Endothelial cell of umbilical vein (primary cell): ENCODE measurements around the gene HDLBP. TPM values are rescaled to one million over a fixed set of nuclear protein-coding genes. Genes with fewer than 3 reads are reported as not detected.

Experiments
- BruUV-seq: library from RNA; stranded (reverse); fragments of 400-500 nt; replicated peaks from 2 replicates; lab custom pipeline; 2021; lab: Mats Ljungman, UMichigan
- CTCF ChIA-PET: fragments of 300-600, 350-600 bp; sonication (Branson Sonifier 250); formaldehyde crosslinking; loops from one replicate; lab custom pipeline; 2021; ENCODE audit warnings: antibody characterized with exemption, inconsistent platforms; lab: Charles Lee
- POLR2A ChIA-PET: fragments of 300-600, 350-600 bp; sonication (Branson Sonifier 250); formaldehyde crosslinking; loops from one replicate; lab custom pipeline; 2021; ENCODE audit warnings: antibody characterized with exemption, inconsistent platforms; lab: Charles Lee
- DNase-seq: peaks from one replicate; pipeline ENCODE4 v3.0.0-alpha.2; 2011; ENCODE audit warnings: low read depth, low spot score
- FAIRE-seq: peaks from 2 replicates; lab custom pipeline; 2011; peaks lifted over from hg19 to GRCh38; lab: Jason Lieb, UNC
- H2AFZ ChIP-seq: 2 replicates; pipeline ENCODE4 v1.6.0; 2012; ENCODE audit warnings: low read depth, low read length, control low read depth, inconsistent platforms
- H3K27ac ChIP-seq: 2 replicates; pipeline ENCODE4 v1.5.1; 2011; ENCODE audit warnings: low read depth, mild to moderate bottlenecking, control low read depth, low read length, moderate library complexity; ENCODE audit not compliant: insufficient read depth
- H3K27me3 ChIP-seq, 2 experiments: 2 replicates each; pipeline versions ENCODE4 v1.6.0 to v1.6.1; 2011; ENCODE audit warnings: low read length in 2 of 2, mixed read lengths in 1 of 2; ENCODE audit not compliant: control insufficient read depth in 2 of 2, insufficient read depth in 2 of 2
- H3K36me3 ChIP-seq, 2 experiments: 2 replicates in 1 of 2; 3 replicates in 1 of 2; pipeline ENCODE4 v1.5.1; 2011; ENCODE audit warnings: low read length in 2 of 2, mild to moderate bottlenecking in 1 of 2, moderate library complexity in 1 of 2; ENCODE audit not compliant: control insufficient read depth in 2 of 2, insufficient read depth in 2 of 2; ENCODE audit errors: extremely low read depth in 1 of 2
- H3K4me1 ChIP-seq: 3 replicates; pipeline ENCODE4 v1.5.1; 2011; ENCODE audit warnings: mild to moderate bottlenecking, low read length; ENCODE audit not compliant: control insufficient read depth, insufficient read depth; ENCODE audit errors: extremely low read depth
- H3K4me2 ChIP-seq: 2 replicates; pipeline ENCODE4 v1.6.1; 2011; ENCODE audit warnings: low read length, control low read depth, mixed read lengths; ENCODE audit not compliant: insufficient read depth
- H3K4me3 ChIP-seq, 3 experiments: fragments of 200-600 bp in 1 of 3; sonication (generic), shearing (Covaris generic) in 1 of 3; replicated peaks in 1 of 3; 2 replicates each; pipeline ENCODE4 v1.5.1; 2011 to 2016; ENCODE audit warnings: control low read depth in 3 of 3, low read length in 3 of 3, mild to moderate bottlenecking in 2 of 3, inconsistent platforms in 1 of 3, low read depth in 1 of 3, moderate library complexity in 1 of 3; ENCODE audit not compliant: insufficient read depth in 1 of 3
- H3K79me2 ChIP-seq: 2 replicates; pipeline ENCODE4 v1.6.0; 2012; ENCODE audit warnings: low read length, inconsistent platforms; ENCODE audit not compliant: control insufficient read depth, insufficient read depth
- H3K9ac ChIP-seq: replicated peaks from 2 replicates; pipeline ENCODE3; 2011; ENCODE audit warnings: low read length, control low read depth; ENCODE audit not compliant: insufficient read depth; ENCODE audit errors: extremely low read depth
- H3K9me1 ChIP-seq: replicated peaks from 3 replicates; pipeline ENCODE4 v1.6.0; 2011; ENCODE audit warnings: mild to moderate bottlenecking, low read length; ENCODE audit not compliant: control insufficient read depth, insufficient read depth; ENCODE audit errors: extremely low read depth
- H3K9me3 ChIP-seq: replicated peaks from 2 replicates; pipeline ENCODE4 v1.5.1; 2012; ENCODE audit warnings: low read length, inconsistent platforms; ENCODE audit not compliant: control insufficient read depth, insufficient read depth
- H4K20me1 ChIP-seq: replicated peaks from 2 replicates; pipeline ENCODE3; 2011; ENCODE audit warnings: mild to moderate bottlenecking, low read length; ENCODE audit not compliant: control insufficient read depth, insufficient read depth; ENCODE audit errors: extremely low read depth
- EZH2 ChIP-seq: IDR thresholded peaks from 2 replicates; pipeline ENCODE4 v1.6.1; 2012; ENCODE audit warnings: borderline replicate concordance, low read depth, mild to moderate bottlenecking, moderate library complexity, low read length, inconsistent platforms; ENCODE audit not compliant: severe bottlenecking
- FOS ChIP-seq: IDR thresholded peaks from 2 replicates; pipeline ENCODE4 v1.6.1; 2011; ENCODE audit warnings: mild to moderate bottlenecking, low read length, moderate library complexity, borderline replicate concordance; ENCODE audit not compliant: insufficient read depth
- GATA2 ChIP-seq: IDR thresholded peaks from 2 replicates; pipeline ENCODE4 v1.7.0; 2011; ENCODE audit warnings: low read depth, mild to moderate bottlenecking, moderate library complexity, mixed read lengths, low read length; ENCODE audit not compliant: insufficient read length, insufficient read depth
- JUN ChIP-seq: IDR thresholded peaks from 2 replicates; pipeline ENCODE4 v1.6.1; 2011; ENCODE audit warnings: borderline replicate concordance, low read depth; ENCODE audit not compliant: insufficient read length, insufficient read depth
- MYC ChIP-seq: IDR thresholded peaks from one replicate; pipeline ENCODE4 v1.6.1; 2011; ENCODE audit warnings: mild to moderate bottlenecking, low read depth, low read length
- POLR2A ChIP-seq: IDR thresholded peaks from 2 replicates; pipeline ENCODE4 v1.6.1; 2012; ENCODE audit warnings: low read depth, mild to moderate bottlenecking, control low read depth, low read length
- POLR2AphosphoS5 ChIP-seq: IDR thresholded peaks from 2 replicates; pipeline ENCODE4 v1.6.1; 2012; ENCODE audit warnings: low read depth, mild to moderate bottlenecking, control low read depth, low read length, moderate library complexity; ENCODE audit not compliant: insufficient read depth
- dilution Hi-C: fragments of 300-500 bp; cut with MboI; formaldehyde crosslinking; loops from one replicate; pipeline ENCODE4 v1.15.0; 2019; ENCODE audit warnings: low sequenced_read_pairs; ENCODE audit not compliant: extremely low pct_ligation_motif_present
- intact Hi-C: fragments of 100-400 bp; cut with micrococcal nuclease; formaldehyde crosslinking; loops from one replicate; pipeline ENCODE4 v1.10.0; 2022
- polyA plus RNA-seq, 4 experiments: library from polyadenylated mRNA; depleted of rRNA in 3 of 4; stranded (reverse) in 3 of 4; unstranded in 1 of 4; fragments of >200 nt; gene quantifications; 2 replicates each; pipeline versions ENCODE4 v1.2.1 to v1.2.3, GENCODE V29; 2011 to 2012; ENCODE audit warnings: missing spikeins in 1 of 4
- total RNA-seq: library from RNA; stranded (reverse); gene quantifications from 2 replicates; pipeline ENCODE4 v1.2.3, GENCODE V29; 2021
- TF ChIP-seq, protein P1 (sequence below): IDR thresholded peaks from 2 replicates; pipeline ENCODE4 v1.6.1; 2011; ENCODE audit not compliant: insufficient read depth, insufficient read length
- TF ChIP-seq, protein P2 (sequence below), 2 donors: IDR thresholded peaks; 1 replicate in 1 of 2; 2 replicates in 1 of 2; pipeline ENCODE4 v1.5.1; 2011; ENCODE audit warnings: low read length in 2 of 2, mild to moderate bottlenecking in 2 of 2, moderate library complexity in 2 of 2, control low read depth in 1 of 2, inconsistent platforms in 1 of 2, low read depth in 1 of 2; ENCODE audit not compliant: insufficient read depth in 1 of 2; ENCODE audit errors: extremely low read depth in 1 of 2

The HDLBP gene
- total and polyA plus RNA-seq, 2 donors (not counting 3 experiments of a cell fraction or from before 2014, with no cell fraction given): 379 to 569 TPM

- DNase-seq (no peak), FAIRE-seq (no peak)
- Histone ChIP-seq H3K4me2 (no peak overlapping the region), H3K79me2 (peaks cover 61% of the 10 kb centered on the region), H3K4me3 (no peak overlapping the region), H4K20me1 (no peaks in the 10 kb centered on the region), H2AFZ (no peak overlapping the region), H3K27me3 (no peaks in the 10 kb centered on the region), H3K4me1 (no peaks in the 10 kb centered on the region), H3K27ac (no peak overlapping the region), H3K36me3 (no peaks in the 10 kb centered on the region), H3K9ac (no peak overlapping the region), H3K9me1 (no peaks in the 10 kb centered on the region), H3K9me3 (no peaks in the 10 kb centered on the region)
- ChIA-PET POLR2A (no interaction called here), CTCF (interaction anchor here (0.6 kb wide), 1 partner anchor 10 kb away, joined by 4 read pairs; no protein-coding TSS in a partner anchor)
- intact Hi-C loops (no loop called here), dilution Hi-C loops (no loop called here)
- BruUV-seq: no TSS peak
- TF ChIP-seq MYC: no peak
- TF ChIP-seq EZH2: no peak
- no peak for TF ChIP-seq POLR2A
- no peak for TF ChIP-seq POLR2AphosphoS5
- no peak for TF ChIP-seq JUN
- no peak for TF ChIP-seq GATA2
- TF ChIP-seq, protein P1, sequence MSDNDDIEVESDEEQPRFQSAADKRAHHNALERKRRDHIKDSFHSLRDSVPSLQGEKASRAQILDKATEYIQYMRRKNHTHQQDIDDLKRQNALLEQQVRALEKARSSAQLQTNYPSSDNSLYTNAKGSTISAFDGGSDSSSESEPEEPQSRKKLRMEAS: no peak
- TF ChIP-seq, protein P2, sequence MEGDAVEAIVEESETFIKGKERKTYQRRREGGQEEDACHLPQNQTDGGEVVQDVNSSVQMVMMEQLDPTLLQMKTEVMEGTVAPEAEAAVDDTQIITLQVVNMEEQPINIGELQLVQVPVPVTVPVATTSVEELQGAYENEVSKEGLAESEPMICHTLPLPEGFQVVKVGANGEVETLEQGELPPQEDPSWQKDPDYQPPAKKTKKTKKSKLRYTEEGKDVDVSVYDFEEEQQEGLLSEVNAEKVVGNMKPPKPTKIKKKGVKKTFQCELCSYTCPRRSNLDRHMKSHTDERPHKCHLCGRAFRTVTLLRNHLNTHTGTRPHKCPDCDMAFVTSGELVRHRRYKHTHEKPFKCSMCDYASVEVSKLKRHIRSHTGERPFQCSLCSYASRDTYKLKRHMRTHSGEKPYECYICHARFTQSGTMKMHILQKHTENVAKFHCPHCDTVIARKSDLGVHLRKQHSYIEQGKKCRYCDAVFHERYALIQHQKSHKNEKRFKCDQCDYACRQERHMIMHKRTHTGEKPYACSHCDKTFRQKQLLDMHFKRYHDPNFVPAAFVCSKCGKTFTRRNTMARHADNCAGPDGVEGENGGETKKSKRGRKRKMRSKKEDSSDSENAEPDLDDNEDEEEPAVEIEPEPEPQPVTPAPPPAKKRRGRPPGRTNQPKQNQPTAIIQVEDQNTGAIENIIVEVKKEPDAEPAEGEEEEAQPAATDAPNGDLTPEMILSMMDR (IDR thresholded peaks at IDR 0.05; ENCODE audit: extremely low read depth in 1 of 2, insufficient read depth in 1 of 2, low read depth in 1 of 2, low read length in 2 of 2): no peak
- TF ChIP-seq FOS: no peak
Measured at GRCh38 chr2:241279828-241280227, 35.6 kb downstream of the HDLBP start.
